Measurements from ENCODE around the gene HOXD11. TPM values are rescaled to one million over a fixed set of nuclear protein-coding genes. Genes with fewer than 3 reads are reported as not detected.

HOXD11 gene
- total and polyA plus RNA-seq, 2 donors (not counting 1 experiment from before 2014, with no cell fraction given): not detected

DNA sequence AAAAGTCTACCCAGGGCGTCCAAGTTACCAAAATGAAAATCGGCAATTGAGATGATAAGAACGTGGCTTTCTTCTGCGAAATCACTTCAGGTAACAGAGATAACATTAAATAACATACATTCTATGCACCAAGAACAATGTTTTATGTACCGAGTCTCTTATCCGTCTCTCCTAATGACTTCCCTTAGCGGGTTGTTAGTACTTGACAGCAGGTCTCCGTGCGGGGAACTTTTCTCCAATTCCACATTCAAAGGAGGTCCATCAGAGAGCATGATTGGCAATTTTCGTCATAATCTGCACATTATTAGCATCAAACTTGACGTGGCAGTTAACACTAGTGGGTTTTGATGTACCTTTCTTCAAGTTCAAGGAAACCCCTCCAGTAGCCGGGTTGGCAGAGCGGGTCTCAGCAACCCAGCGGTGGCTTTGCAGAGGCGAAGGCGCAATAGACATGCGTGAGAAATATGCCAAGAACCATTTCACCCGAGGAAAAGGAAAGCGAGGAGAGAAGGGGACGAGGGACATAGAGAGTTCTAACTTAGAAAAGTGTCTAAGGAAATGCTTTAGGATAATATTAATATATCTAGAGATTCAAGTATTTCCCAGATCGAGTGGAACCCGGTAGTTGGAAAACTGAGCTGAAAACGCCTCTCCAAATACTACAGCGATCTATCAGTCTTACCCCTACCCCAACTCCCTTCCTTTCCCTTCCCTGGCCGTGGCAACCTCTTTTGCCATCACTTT is 28.4 kb upstream of the HOXD11 start:
- H3K27me3 Mint-ChIP-seq: peaks cover 65% of the 10 kb centered on the region
- Histone ChIP-seq H3K36me3 (replicated peaks in 1 of 2; ENCODE audit: control extremely low read depth in 1 of 2, control insufficient read depth in 1 of 2, extremely low read depth in 1 of 2, insufficient read depth in 2 of 2, low read length in 1 of 2) (no peaks in the 10 kb centered on the region), H3K4me3 (ENCODE audit: control extremely low read depth in 1 of 5, extremely low read depth in 1 of 5, insufficient read depth in 1 of 5, low read depth in 2 of 5, low read length in 4 of 5) (no peak overlapping the region), H3K9me3 (ENCODE audit: control extremely low read depth in 1 of 3, control insufficient read depth in 2 of 3, insufficient read depth in 1 of 3, low read length in 2 of 3) (peaks cover 7 to 49% (median 22%) of the 10 kb centered on the region in 3 donors), H2AFZ (ENCODE audit: insufficient read depth, low read depth, low read length, poor library complexity, severe bottlenecking) (no peak overlapping the region), H3K4me2 (replicated peaks; ENCODE audit: low read depth, low read length, poor library complexity, severe bottlenecking) (no peak overlapping the region), H3K27ac (ENCODE audit: low read length in 2 of 2) (no peak overlapping the region), H3K79me2 (ENCODE audit: control insufficient read depth, insufficient read depth, low read length) (no peaks in the 10 kb centered on the region), H4K20me1 (ENCODE audit: control insufficient read depth, insufficient read depth, low read length, poor library complexity, severe bottlenecking) (no peaks in the 10 kb centered on the region), H3K27me3 (replicated peaks in 1 of 4; ENCODE audit: control extremely low read depth in 1 of 4, control insufficient read depth in 3 of 4, insufficient read depth in 4 of 4, low read length in 3 of 4) (peaks cover 0 to 86% (median 71%) of the 10 kb centered on the region in 4 experiments), H3K9ac (ENCODE audit: low read length) (no peak overlapping the region), H3K4me1 (ENCODE audit: control insufficient read depth in 2 of 2, insufficient read depth in 2 of 2, low read length in 2 of 2) (peaks cover 3 to 18% of the 10 kb centered on the region in 2 donors)
- POLR2A ChIA-PET: no interaction called here
- DNase-seq (peak; percentile 39), ATAC-seq (ENCODE audit: low read depth) (no peak)
- 18% methylated on average over 11 of the region's 25 CpGs for WGBS (ENCODE audit: insufficient coverage)
- CTCF ChIA-PET: interaction anchor here (1.4 kb wide), 1 partner anchor 49 kb away, joined by 5 read pairs; no protein-coding TSS in a partner anchor
- peaks cover 5% of the 10 kb centered on the region for H3K4me1 Mint-ChIP-seq
- intact Hi-C loops (cut with micrococcal nuclease): loop anchor here (5.0 kb wide), 1 partner anchor 54 kb away; no protein-coding TSS in a partner anchor
- H3K4me3 Mint-ChIP-seq: no peak overlapping the region
- TF ChIP-seq, protein P1, sequence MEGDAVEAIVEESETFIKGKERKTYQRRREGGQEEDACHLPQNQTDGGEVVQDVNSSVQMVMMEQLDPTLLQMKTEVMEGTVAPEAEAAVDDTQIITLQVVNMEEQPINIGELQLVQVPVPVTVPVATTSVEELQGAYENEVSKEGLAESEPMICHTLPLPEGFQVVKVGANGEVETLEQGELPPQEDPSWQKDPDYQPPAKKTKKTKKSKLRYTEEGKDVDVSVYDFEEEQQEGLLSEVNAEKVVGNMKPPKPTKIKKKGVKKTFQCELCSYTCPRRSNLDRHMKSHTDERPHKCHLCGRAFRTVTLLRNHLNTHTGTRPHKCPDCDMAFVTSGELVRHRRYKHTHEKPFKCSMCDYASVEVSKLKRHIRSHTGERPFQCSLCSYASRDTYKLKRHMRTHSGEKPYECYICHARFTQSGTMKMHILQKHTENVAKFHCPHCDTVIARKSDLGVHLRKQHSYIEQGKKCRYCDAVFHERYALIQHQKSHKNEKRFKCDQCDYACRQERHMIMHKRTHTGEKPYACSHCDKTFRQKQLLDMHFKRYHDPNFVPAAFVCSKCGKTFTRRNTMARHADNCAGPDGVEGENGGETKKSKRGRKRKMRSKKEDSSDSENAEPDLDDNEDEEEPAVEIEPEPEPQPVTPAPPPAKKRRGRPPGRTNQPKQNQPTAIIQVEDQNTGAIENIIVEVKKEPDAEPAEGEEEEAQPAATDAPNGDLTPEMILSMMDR (IDR thresholded peaks at IDR 0.05): no peak
- TF ChIP-seq EZH2 (IDR thresholded peaks at IDR 0.05; ENCODE audit: borderline replicate concordance, insufficient read depth, low read depth, low read length, poor library complexity, severe bottlenecking): no peak
- peak overlapping the region; percentile 64 for H3K27ac Mint-ChIP-seq
- peaks cover 3% of the 10 kb centered on the region for H3K9me3 Mint-ChIP-seq (ENCODE audit: insufficient read depth)

DNA sequence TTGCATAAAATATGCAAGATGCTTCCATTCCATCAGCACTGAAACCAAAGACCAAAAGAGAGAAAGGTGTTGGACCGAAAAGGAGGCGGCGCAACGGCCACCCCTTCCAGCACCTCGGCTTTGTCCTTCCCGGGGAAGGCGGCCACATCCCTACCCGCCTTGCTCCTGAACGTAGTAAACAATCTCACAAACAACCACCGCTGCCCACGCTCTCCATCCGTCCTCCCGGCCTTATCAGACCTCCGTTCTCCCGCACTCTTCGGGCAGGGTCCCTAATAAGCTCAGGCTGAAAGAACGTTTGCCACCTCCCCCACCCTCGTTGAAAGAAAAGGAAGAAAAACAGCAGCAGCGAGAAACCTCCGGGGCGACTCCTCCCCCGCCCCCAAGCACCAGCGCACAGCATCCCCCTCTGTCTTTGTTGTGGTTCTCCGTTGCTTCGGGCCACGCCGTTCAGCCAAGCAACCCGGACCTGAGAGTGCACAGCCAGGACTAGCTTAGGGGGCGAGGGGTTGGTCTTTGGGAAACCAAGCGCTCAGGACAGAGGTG is 27.7 kb upstream of the HOXD11 start:
- H3K4me3 ChIP-seq (ENCODE audit: control extremely low read depth in 1 of 5, extremely low read depth in 1 of 5, insufficient read depth in 1 of 5, low read depth in 2 of 5, low read length in 4 of 5): no peak overlapping the region
- Mint-ChIP-seq H3K27me3 (peaks cover 70% of the 10 kb centered on the region), H3K4me3 (peak overlapping the region; percentile 57), H3K9me3 (ENCODE audit: insufficient read depth) (peaks cover 3% of the 10 kb centered on the region), H3K27ac (peak overlapping the region; percentile 64), H3K4me1 (peaks cover 5% of the 10 kb centered on the region)
- 10% methylated on average over 24 of the region's 30 CpGs for WGBS (ENCODE audit: insufficient coverage)
- no peak for ATAC-seq (ENCODE audit: low read depth)
- DNase-seq: peak; percentile 34
- no peak overlapping the region for H3K27ac ChIP-seq (ENCODE audit: low read length in 2 of 2)
- H3K4me2 ChIP-seq (replicated peaks; ENCODE audit: low read depth, low read length, poor library complexity, severe bottlenecking): peak overlapping the region; percentile 28
- TF ChIP-seq, protein P1 (IDR thresholded peaks at IDR 0.05): no peak
- TF ChIP-seq EZH2 (IDR thresholded peaks at IDR 0.05; ENCODE audit: borderline replicate concordance, insufficient read depth, low read depth, low read length, poor library complexity, severe bottlenecking): no peak
- no peaks in the 10 kb centered on the region for H3K79me2 ChIP-seq (ENCODE audit: control insufficient read depth, insufficient read depth, low read length)
- H3K4me1 ChIP-seq (ENCODE audit: control insufficient read depth in 2 of 2, insufficient read depth in 2 of 2, low read length in 2 of 2): peaks cover 3 to 18% of the 10 kb centered on the region in 2 donors
- intact Hi-C loops (cut with micrococcal nuclease): loop anchor here (5.0 kb wide), 1 partner anchor 53 kb away; no protein-coding TSS in a partner anchor
- peaks cover 0 to 86% (median 73%) of the 10 kb centered on the region in 4 experiments for H3K27me3 ChIP-seq (replicated peaks in 1 of 4; ENCODE audit: control extremely low read depth in 1 of 4, control insufficient read depth in 3 of 4, insufficient read depth in 4 of 4, low read length in 3 of 4)
- H3K36me3 ChIP-seq (replicated peaks in 1 of 2; ENCODE audit: control extremely low read depth in 1 of 2, control insufficient read depth in 1 of 2, extremely low read depth in 1 of 2, insufficient read depth in 2 of 2, low read length in 1 of 2): no peaks in the 10 kb centered on the region
- H2AFZ ChIP-seq (ENCODE audit: insufficient read depth, low read depth, low read length, poor library complexity, severe bottlenecking): no peak overlapping the region
- no peaks in the 10 kb centered on the region for H4K20me1 ChIP-seq (ENCODE audit: control insufficient read depth, insufficient read depth, low read length, poor library complexity, severe bottlenecking)
- ChIA-PET POLR2A (no interaction called here), CTCF (interaction anchor here (1.4 kb wide), 1 partner anchor 48 kb away, joined by 5 read pairs; no protein-coding TSS in a partner anchor)
- H3K9me3 ChIP-seq (ENCODE audit: control extremely low read depth in 1 of 3, control insufficient read depth in 2 of 3, insufficient read depth in 1 of 3, low read length in 2 of 3): peaks cover 7 to 55% (median 27%) of the 10 kb centered on the region in 3 donors
- no peak overlapping the region for H3K9ac ChIP-seq (ENCODE audit: low read length)

Measured in B cell (primary cell).